GM12874 (cell line): ENCODE results near the gene CELF5.

Experiments used
- TF ChIP-seq, protein P1 (sequence below): IDR thresholded peaks from 2 replicates; pipeline ENCODE4 v1.5.1; 2011; ENCODE audit warnings: low read depth, mild to moderate bottlenecking, control low read depth, low read length, moderate library complexity; ENCODE audit not compliant: insufficient read depth

CELF5 gene

DNA sequence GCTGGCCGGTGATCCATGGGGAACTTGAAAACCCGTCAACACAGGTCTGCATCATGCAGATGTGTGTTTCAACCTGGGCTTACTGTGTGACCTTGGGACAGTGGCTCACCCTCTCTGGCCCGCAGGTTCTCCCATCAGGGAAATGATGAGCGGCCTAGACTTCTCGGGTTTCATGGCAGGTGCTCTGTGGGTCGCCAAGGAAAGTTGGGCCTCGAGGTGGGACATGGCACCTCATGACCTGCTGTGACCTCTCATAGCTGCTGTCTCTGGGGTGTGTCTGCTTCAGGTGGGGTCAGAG lies 91.2 kb downstream of the CELF5 start:
- TF ChIP-seq, protein P1, sequence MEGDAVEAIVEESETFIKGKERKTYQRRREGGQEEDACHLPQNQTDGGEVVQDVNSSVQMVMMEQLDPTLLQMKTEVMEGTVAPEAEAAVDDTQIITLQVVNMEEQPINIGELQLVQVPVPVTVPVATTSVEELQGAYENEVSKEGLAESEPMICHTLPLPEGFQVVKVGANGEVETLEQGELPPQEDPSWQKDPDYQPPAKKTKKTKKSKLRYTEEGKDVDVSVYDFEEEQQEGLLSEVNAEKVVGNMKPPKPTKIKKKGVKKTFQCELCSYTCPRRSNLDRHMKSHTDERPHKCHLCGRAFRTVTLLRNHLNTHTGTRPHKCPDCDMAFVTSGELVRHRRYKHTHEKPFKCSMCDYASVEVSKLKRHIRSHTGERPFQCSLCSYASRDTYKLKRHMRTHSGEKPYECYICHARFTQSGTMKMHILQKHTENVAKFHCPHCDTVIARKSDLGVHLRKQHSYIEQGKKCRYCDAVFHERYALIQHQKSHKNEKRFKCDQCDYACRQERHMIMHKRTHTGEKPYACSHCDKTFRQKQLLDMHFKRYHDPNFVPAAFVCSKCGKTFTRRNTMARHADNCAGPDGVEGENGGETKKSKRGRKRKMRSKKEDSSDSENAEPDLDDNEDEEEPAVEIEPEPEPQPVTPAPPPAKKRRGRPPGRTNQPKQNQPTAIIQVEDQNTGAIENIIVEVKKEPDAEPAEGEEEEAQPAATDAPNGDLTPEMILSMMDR = no peak

DNA sequence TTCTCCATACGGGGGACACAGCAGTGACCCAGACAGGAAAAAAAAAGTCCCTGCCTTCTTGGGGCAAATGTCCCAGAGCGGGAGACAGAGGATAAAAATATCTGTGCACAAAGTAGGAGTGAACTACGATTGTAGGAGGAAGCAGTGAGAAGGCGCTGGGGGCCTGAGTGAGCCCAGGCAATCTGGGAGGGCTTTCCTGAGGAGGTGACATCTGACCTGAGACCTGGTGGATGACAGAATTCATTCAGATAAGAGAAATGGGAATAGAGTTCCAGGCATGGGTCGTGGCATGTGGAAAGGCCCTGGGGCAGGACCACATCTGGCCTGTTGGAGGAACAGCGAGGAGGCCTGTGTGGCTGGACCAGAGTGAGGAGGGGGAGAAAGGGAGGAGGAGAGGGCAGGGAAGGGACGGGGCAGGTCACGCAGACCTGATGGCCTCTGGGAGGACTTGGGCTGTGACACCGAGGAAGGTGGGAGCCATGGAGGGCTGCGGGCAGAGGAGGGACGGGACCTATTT lies 91.7 kb downstream of the CELF5 start:
- TF ChIP-seq, protein P1 = no peak

DNA sequence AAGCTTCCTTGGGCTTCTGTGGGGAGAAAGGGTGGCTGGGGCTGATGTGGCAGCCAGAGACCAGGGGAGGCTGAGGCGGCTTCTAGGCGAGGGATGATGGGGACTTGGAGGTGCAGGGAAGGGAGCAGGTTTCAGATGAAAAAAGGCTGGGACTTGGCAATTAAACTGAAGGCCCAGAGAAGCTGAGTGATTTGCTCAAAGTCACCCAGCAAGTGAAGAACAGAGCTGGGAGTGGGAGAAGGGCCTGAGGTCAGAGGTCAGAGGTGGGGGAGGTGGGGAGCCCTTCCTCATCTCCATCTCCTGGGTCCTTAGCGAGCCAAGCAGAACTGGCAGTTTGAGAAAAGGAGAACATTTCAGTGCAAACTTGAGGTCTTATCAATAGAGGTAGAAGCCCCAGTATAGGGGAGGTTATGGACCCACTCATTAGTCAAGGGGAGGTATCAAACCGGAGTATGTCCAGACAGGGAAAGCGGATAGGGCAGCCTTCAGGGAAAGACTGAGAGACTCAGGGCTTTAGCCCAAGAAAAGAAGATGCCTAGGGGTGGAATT lies 92.3 kb downstream of the CELF5 start:
- TF ChIP-seq, protein P1 = no peak

DNA sequence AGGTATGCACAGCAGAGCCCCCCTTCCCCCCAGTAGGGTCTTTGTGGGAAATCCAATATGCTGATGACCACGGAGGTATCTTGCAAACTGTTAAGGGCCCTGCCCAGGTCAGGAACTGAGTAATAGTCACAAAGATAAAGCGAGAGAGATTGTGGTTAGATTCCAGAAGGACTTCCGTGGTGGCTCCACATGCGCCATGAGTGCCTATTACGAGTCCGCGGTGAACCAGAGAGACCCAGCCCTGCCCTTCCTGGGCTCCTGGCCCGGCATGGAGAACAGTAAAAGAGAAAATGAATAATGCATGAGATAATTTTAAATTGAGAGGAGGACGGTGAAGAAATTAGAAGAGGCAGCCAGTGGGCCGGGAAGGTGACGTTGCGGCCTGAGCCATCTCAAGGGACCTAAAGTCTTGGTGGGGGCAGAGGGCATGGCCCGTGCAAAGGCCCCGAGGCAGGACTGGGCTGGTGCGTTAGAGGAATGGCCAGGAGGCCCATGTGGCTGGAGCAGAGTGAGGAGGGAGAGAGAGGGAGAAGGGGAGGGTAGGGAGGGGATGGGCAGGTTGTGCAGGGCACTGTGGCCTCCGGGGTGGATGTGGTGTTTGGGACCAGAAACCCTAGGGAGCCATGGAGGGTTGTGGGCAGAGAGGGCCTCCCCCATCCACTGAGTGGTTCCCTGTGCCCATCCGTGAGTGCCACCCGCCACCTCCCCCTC lies 95.3 kb downstream of the CELF5 start:
- TF ChIP-seq, protein P1 = no peak

DNA sequence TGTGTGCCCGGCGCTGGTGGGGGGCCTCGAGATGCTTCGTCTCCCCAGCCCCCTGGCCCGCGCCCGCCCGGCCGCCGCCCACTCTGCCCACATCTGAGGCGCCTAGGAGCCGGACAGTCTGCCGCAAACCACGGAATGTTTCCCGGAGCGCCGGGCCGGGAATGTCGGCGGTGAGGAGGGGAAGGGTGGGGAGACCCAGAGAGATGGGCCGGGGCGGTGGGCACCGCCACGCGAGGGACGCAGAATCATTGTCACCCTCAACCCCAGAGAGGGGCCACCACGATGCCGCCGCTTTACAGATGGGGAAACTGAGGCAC lies 95.9 kb downstream of the CELF5 start:
- TF ChIP-seq, protein P1 = no peak

DNA sequence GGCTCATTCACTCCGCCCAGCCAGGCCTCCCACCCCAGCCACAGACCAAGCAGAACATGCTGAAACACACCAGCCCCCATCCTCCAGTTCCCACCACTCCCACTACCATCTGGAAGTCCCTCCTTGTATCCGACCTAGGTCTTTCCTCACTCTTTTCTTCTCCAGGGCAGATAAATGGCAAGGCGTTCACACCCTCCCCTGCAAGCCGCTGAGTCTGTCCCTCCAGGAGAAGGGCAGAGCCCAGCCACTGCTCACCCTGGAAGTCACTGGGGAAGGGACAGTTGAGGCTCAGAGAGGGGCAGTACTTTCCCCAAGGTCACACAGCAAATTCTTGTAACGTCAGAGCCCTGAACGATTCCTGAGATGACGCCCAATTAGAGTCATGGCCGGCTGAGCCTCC lies 96.4 kb downstream of the CELF5 start:
- TF ChIP-seq, protein P1 = no peak

DNA sequence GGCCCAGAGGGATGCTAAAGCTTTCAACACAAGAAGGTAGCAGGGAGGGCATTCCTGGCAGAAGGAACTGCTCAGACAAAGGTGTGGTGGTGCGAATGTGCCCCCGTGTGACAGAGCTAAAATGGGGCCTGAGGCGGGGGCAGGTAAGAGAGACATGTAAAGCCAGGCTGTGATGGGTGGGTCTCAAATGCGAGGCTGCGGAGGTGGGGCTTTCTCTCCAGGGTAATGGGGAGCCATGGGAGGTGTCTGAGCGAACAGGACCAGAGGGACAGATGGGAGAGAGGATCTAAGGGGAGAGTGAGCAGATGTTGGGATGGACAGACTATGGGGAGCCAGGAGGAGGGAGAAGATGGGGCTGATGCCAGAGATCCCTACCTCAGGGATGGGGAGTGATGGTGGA lies 97.2 kb downstream of the CELF5 start:
- TF ChIP-seq, protein P1 = no peak
